Activated T-cell treated with anti-CD3 and anti-CD28 coated beads, Interleukin-2, amount 50 U/mL, for 4 hours (primary cell): ENCODE measurements around the gene TTC3. TPM values are rescaled to one million over a fixed set of nuclear protein-coding genes. Genes with fewer than 3 reads are reported as not detected.
A peak's percentile ranks its signal among the peaks of the same experiment; 100 is the strongest.

Experiments used
- ATAC-seq, 2 donors: fragments of 200-7000 bp; cut with Tn5 transposase; one replicate each; pipeline ENCODE4 v1.10.0; 2021
- DNase-seq: peaks from one replicate; pipeline ENCODE4 v3.0.0-alpha.2; 2020
- H3K27me3 Mint-ChIP-seq: one replicate; pipeline ENCODE4 v1.8.0; 2021; ENCODE audit warnings: low read depth, mixed read lengths
- H3K36me3 Mint-ChIP-seq: one replicate; pipeline ENCODE4 v1.8.0; 2022; ENCODE audit warnings: mixed read lengths; ENCODE audit not compliant: insufficient read depth
- H3K4me1 Mint-ChIP-seq: one replicate; pipeline ENCODE4 v1.8.0; 2021; ENCODE audit warnings: low read depth, mixed read lengths
- H3K4me3 Mint-ChIP-seq: one replicate; pipeline ENCODE4 v1.8.0; 2021; ENCODE audit warnings: mild to moderate bottlenecking, moderate library complexity, mixed read lengths
- H3K9me3 Mint-ChIP-seq: one replicate; pipeline ENCODE4 v1.8.0; 2021; ENCODE audit warnings: mixed read lengths
- total RNA-seq, 3 donors: library from RNA; stranded (reverse); gene quantifications; one replicate each; pipeline ENCODE4 v1.2.1, GENCODE V29; 2021

Gene TTC3
- total RNA-seq, 3 donors from 2014 or later, result 41.9 to 46.5 (median 44.6) TPM

DNA sequence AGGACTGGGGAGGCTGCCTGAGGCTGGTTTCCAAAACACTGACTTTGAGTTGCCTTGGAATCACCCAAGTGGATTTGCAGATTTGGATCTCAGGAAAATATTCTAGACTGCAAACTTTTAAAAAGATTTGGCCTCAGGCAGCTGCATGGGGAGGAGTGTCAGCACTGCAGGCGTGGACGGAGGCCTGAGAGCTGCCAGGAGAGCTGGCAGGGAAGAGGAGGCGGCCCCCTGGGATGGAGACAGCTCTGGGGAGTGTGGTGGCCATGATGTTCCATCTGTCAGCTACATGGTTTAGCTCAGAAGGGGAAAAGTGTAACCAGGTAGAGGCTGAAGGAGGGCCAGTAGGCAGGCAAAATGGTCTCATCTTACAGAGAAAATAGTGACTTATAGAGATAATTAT is 122.0 kb downstream of the TTC3 start:
- Mint-ChIP-seq H3K4me3 (no peak overlapping the region), H3K36me3 (peaks cover 39% of the 10 kb centered on the region), H3K9me3 (no peaks in the 10 kb centered on the region), H3K27me3 (no peaks in the 10 kb centered on the region), H3K4me1 (no peaks in the 10 kb centered on the region)
- ATAC-seq, result no peak
- no peak for DNase-seq

- no peak overlapping the region for H3K4me3 Mint-ChIP-seq
- no peaks in the 10 kb centered on the region for H3K9me3 Mint-ChIP-seq
- DNase-seq (no peak), ATAC-seq (no peak)
- no peaks in the 10 kb centered on the region for H3K4me1 Mint-ChIP-seq
- H3K27me3 Mint-ChIP-seq, result no peaks in the 10 kb centered on the region
- H3K36me3 Mint-ChIP-seq, result peaks cover 41% of the 10 kb centered on the region
Observed at GRCh38 chr21:37195610-37196009, 122.6 kb downstream of the TTC3 start.

DNA sequence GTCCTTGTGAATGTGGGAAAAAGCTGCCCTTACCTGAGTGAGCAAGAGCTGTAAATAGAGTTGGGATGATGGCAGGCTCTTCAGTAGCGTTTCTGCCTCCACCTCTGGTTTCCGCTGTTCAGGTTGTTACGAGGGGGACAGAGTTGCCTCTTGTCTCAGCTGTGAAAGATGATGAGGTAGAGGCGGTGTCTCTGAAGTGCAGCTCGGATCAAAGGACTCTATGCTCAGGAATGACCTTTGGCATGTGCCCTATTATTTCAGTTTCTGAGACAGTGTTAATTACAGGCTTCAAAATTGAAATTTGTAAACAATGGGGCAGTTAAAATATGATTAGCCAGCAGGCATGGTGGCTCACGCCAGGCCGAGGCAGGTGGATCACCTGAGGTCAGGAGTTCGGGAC is 123.8 kb downstream of the TTC3 start:
- Mint-ChIP-seq H3K9me3 (no peaks in the 10 kb centered on the region), H3K4me1 (no peaks in the 10 kb centered on the region), H3K4me3 (no peak overlapping the region), H3K27me3 (no peaks in the 10 kb centered on the region), H3K36me3 (peaks cover 41% of the 10 kb centered on the region)
- no peak for DNase-seq
- no peak for ATAC-seq

- Mint-ChIP-seq H3K9me3 (no peaks in the 10 kb centered on the region), H3K4me3 (no peak overlapping the region), H3K27me3 (no peaks in the 10 kb centered on the region), H3K4me1 (no peaks in the 10 kb centered on the region), H3K36me3 (peaks cover 43% of the 10 kb centered on the region)
- no peak for DNase-seq
- ATAC-seq, result no peak
Observed at GRCh38 chr21:37197746-37198145, 124.7 kb downstream of the TTC3 start.

- Mint-ChIP-seq H3K4me1 (no peaks in the 10 kb centered on the region), H3K36me3 (peaks cover 37% of the 10 kb centered on the region), H3K9me3 (no peaks in the 10 kb centered on the region), H3K27me3 (no peaks in the 10 kb centered on the region), H3K4me3 (no peak overlapping the region)
- ATAC-seq (no peak), DNase-seq (no peak)
Observed at GRCh38 chr21:37199057-37199924, 126.2 kb downstream of the TTC3 start.

GRCh38 chr21:37200641-37201480 is 127.8 kb downstream of the TTC3 start:
- DNase-seq, result no peak
- no peaks in the 10 kb centered on the region for H3K4me1 Mint-ChIP-seq
- H3K9me3 Mint-ChIP-seq, result no peaks in the 10 kb centered on the region
- H3K36me3 Mint-ChIP-seq, result peaks cover 30% of the 10 kb centered on the region
- no peaks in the 10 kb centered on the region for H3K27me3 Mint-ChIP-seq
- no peak overlapping the region for H3K4me3 Mint-ChIP-seq
- no peak for ATAC-seq

GRCh38 chr21:37202221-37203110 is 129.4 kb downstream of the TTC3 start:
- H3K4me3 Mint-ChIP-seq, result no peak overlapping the region
- DNase-seq (no peak), ATAC-seq (no peak)
- H3K36me3 Mint-ChIP-seq, result peaks cover 28% of the 10 kb centered on the region
- H3K9me3 Mint-ChIP-seq, result no peaks in the 10 kb centered on the region
- peaks cover 2% of the 10 kb centered on the region for H3K4me1 Mint-ChIP-seq
- H3K27me3 Mint-ChIP-seq, result no peaks in the 10 kb centered on the region

DNA sequence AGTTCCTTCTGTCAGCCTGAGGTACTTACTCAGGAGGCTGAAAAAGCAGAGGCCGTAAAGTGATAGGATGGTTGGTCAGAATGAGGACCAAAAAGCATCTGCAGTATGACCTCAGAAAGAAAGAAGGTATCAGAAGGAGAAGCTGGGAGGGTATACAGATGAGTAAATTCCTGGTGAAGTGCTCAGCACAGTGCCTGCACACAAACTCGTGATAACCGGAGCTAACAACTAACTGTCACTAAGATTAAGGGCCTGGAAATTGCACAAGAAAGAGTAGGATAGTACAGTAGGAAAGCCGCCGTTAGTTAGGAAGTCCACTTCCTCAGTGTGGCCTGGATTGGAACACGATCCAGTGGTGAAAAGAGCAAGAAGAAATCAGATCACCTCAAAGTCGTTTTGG is 131.5 kb downstream of the TTC3 start:
- Mint-ChIP-seq H3K36me3 (peaks cover 23% of the 10 kb centered on the region), H3K27me3 (peaks cover 2% of the 10 kb centered on the region), H3K4me3 (no peak overlapping the region), H3K9me3 (no peaks in the 10 kb centered on the region), H3K4me1 (peaks cover 8% of the 10 kb centered on the region)
- DNase-seq (no peak), ATAC-seq (no peak)

GRCh38 chr21:37206496-37206895 is 133.4 kb downstream of the TTC3 start:
- H3K4me3 Mint-ChIP-seq, result no peak overlapping the region
- peaks cover 14% of the 10 kb centered on the region for H3K36me3 Mint-ChIP-seq
- DNase-seq (no peak), ATAC-seq (no peak)
- H3K9me3 Mint-ChIP-seq, result no peaks in the 10 kb centered on the region
- peaks cover 8% of the 10 kb centered on the region for H3K4me1 Mint-ChIP-seq
- peaks cover 2% of the 10 kb centered on the region for H3K27me3 Mint-ChIP-seq

GRCh38 chr21:37207441-37208009 is 134.5 kb downstream of the TTC3 start:
- peaks cover 2% of the 10 kb centered on the region for H3K27me3 Mint-ChIP-seq
- no peak for DNase-seq
- no peak overlapping the region for H3K4me3 Mint-ChIP-seq
- H3K9me3 Mint-ChIP-seq, result no peaks in the 10 kb centered on the region
- peak; percentile 42 to 44 for ATAC-seq
- peaks cover 8% of the 10 kb centered on the region for H3K4me1 Mint-ChIP-seq
- peaks cover 10% of the 10 kb centered on the region for H3K36me3 Mint-ChIP-seq

DNA sequence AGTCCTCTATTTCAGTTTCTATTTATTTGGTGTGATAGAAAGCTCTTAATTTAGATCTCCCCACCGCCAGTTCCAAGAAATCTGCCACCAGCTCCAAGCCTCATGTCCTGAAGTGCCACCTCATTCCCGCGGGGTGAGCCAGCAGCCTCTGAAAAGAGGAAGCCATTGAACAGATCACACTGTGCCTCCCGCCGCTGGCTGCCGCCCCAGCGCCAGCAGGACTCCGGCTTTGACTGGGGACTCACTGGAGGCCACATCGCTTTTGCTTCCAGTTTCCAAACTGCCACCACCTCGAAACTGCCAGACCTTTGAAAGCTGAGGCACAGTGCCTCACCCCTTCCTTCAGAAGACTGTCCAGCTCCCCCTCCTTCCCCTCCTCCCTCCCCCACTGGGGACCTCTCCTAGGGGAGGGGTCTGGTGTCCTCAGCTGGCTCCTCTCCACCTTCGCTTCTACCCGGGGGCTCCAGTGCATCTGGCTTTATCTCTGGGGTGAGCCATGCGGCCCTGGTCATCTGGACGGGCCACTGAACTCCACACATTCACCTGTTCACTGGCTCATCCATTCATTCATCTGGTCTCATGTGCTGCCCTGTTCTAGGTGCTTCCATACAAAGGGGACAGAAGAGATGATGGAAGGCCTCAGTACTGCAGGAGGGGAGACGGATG is 135.1 kb downstream of the TTC3 start:
- ATAC-seq (peak; percentile 76 to 78), DNase-seq (no peak)
- H3K9me3 Mint-ChIP-seq, result no peaks in the 10 kb centered on the region
- peaks cover 8% of the 10 kb centered on the region for H3K4me1 Mint-ChIP-seq
- H3K27me3 Mint-ChIP-seq, result peaks cover 2% of the 10 kb centered on the region
- H3K36me3 Mint-ChIP-seq, result peaks cover 6% of the 10 kb centered on the region
- H3K4me3 Mint-ChIP-seq, result peak overlapping the region; percentile 31

DNA sequence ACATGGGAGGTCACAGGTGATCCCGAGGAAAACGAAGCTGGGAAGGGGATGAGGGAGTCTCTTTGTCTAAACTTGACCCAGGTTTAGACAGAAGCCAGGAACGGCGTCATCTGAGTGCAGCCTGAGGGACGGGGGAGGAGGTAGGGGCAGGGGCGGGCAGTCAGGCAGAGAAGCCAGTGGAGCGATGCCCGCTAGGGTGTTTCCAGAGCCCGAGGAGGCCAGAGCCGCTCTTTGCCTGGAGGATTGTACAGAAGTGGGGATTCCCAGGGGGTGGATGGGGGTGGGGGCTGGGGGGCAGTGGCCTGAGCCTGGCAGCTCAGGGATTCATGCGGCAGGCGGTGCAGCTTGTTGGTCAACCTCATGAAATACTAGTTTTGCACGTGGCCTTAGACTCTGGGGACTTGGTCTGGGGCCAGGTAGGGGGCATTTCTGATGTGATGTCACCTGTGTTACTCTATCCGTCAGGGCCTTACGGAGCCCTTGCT is 135.7 kb downstream of the TTC3 start:
- Mint-ChIP-seq H3K9me3 (no peaks in the 10 kb centered on the region), H3K36me3 (peaks cover 6% of the 10 kb centered on the region), H3K4me1 (peaks cover 8% of the 10 kb centered on the region), H3K4me3 (no peak overlapping the region), H3K27me3 (peaks cover 2% of the 10 kb centered on the region)
- no peak for DNase-seq
- no peak for ATAC-seq

- H3K4me1 Mint-ChIP-seq, result peaks cover 8% of the 10 kb centered on the region
- DNase-seq, result no peak
Observed at GRCh38 chr21:37210130-37210529, 137.1 kb downstream of the TTC3 start.

More at GRCh38 chr21:37210130-37210529, 137.1 kb downstream of the TTC3 start:
- no peak overlapping the region for H3K4me3 Mint-ChIP-seq
- no peak for ATAC-seq
- H3K27me3 Mint-ChIP-seq, result peaks cover 2% of the 10 kb centered on the region
- no peaks in the 10 kb centered on the region for H3K36me3 Mint-ChIP-seq
- H3K9me3 Mint-ChIP-seq, result no peaks in the 10 kb centered on the region
